Measurements from ENCODE around the gene UBE2G1. TPM values are rescaled to one million over a fixed set of nuclear protein-coding genes. Genes with fewer than 3 reads are reported as not detected.

Gene UBE2G1, protein sequence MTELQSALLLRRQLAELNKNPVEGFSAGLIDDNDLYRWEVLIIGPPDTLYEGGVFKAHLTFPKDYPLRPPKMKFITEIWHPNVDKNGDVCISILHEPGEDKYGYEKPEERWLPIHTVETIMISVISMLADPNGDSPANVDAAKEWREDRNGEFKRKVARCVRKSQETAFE
- 42.9 TPM for total RNA-seq

DNA sequence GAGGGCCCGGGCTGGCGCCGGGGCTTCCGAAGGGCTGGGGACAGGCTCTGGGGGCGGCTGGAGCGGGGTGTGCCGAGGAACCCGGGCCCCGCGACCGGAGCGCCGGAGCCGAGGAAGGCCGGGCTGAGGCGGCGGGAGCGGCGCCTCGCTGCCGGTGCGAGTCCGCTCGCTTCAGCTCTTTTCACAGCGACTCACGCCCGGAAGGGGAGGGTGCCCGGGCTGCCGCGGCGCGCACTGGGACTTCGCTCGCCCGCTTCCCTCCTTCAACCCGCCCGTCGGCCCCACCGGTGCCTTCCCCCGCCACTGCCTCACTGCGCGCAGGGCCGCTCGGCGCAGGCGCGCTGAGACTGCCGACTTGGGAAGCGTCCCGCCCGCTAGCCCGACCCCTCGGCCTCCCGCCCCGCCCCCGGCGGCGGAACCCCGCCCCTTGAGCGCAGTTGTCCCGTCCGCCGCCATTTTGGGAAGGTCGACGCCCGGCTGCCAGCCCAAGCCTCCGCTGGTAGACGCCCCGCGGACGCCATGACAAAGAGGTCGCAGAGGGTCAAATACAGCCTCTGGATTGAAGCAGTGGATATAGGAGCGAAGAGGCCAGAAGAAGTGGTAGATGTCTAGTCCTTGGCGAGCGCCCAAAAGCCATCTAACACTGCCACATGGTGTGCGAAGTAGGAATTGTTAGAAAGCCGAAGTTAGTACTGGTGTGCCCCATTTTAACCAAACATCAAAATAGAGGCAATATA lies at the start of gene UBE2G1:
Gene UBE2G1, minus strand, starts transcription at position 349 of the 737 bp plus-strand sequence. CDS start 359 bp downstream, outside the sequence.

DNA sequence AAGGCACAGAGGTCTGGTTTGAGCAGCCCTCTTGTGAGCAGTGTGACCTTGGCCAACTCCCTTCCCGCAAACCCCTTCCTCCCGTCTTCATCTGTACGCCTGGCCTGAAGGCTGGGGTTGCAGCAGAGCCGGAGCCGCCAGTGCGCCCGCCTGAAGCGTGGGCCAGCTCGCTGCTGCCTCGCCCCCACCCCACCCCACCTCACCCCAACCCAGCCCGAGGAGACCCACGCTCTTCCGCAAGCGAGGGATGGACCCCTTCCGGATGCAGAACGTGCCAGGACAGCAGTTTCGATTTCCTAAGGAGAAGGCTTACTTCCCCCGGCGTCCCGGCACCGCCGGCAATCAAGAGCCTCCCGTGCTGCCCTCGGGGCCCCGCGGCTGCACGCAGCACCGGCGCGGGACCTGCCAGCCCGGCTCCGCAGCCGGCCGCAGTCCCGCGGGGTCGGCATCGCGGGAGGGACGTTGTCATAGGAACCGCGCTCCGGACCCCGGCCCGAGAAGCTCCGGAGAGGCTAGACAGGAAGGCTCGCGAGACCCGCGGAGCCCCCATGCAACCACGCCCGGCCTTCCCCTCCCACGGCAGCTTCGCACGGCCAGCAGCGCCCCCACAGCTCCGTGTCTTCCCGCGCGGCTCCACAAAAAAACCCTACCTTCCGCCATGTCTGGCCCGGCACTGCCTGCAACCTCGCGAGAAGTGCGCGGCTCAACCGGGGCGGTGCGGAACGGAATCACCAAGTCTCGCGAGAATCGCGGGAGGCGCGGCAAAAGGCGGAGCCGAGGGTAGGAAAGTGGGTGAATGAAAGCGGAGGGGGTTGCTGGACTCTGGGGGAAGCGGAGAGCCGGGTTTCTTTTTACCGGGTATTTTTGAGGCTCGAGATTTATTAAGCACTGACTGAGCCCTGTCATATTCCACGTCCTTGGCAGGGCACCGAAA lies 102.9 kb downstream of the UBE2G1 start, which contains the start of gene ANKFY1:
Gene ANKFY1, minus strand, starts transcription at position 698 of the 934 bp plus-strand sequence. Its CDS starts 38 bp downstream, at position 660.

Small RNAs within 50 kb of the gene (small RNA-seq; reads per million reads assigned to genes)
- not detected for gene RN7SL774P (ENCODE audit: low replicate concordance)

Other genes with a start within 250 kb of the UBE2G1 start
- gene ZZEF1, start 223.6 kb downstream of the UBE2G1 start, total RNA-seq: 107 TPM
- 31.0 TPM for gene CYB5D2, start 223.5 kb downstream of the UBE2G1 start, total RNA-seq
- gene ANKFY1, start 102.7 kb downstream of the UBE2G1 start, total RNA-seq: 104 TPM
- not detected for gene SPNS3, start 67.3 kb upstream of the UBE2G1 start, total RNA-seq
- gene SPNS2, start 132.2 kb upstream of the UBE2G1 start, total RNA-seq: 16.3 TPM
- 35.4 TPM for gene MYBBP1A, start 188.7 kb upstream of the UBE2G1 start, total RNA-seq
- gene GGT6, start 193.9 kb upstream of the UBE2G1 start, total RNA-seq: not detected
- gene SMTNL2, start 217.9 kb upstream of the UBE2G1 start, total RNA-seq: 5.6 TPM

All from parietal lobe (tissue), 2 donors.